ENCODE results near the gene HMCN2.

The HMCN2 gene

GRCh38 chr9:130383979-130384676 is 118.6 kb downstream of the HMCN2 start:
- no peak for DNase-seq (ENCODE audit: low read depth)
- TF ChIP-seq CTCF (IDR thresholded peaks at IDR 0.05; ENCODE audit: insufficient read depth, low read depth, low read length, missing control alignments) = no peak

GRCh38 chr9:130385257-130385656 is 119.7 kb downstream of the HMCN2 start:
- no peak for TF ChIP-seq CTCF (IDR thresholded peaks at IDR 0.05; ENCODE audit: insufficient read depth, low read depth, low read length, missing control alignments)
- DNase-seq (ENCODE audit: low read depth) = no peak

More at GRCh38 chr9:130383979-130384676, 118.6 kb downstream of the HMCN2 start:
- H3K4me3 ChIP-seq (ENCODE audit: low read length) = no peak overlapping the region

GRCh38 chr9:130387398-130387797 is 121.8 kb downstream of the HMCN2 start:
- H3K4me3 ChIP-seq (ENCODE audit: low read length) = no peak overlapping the region
- TF ChIP-seq CTCF (IDR thresholded peaks at IDR 0.05; ENCODE audit: insufficient read depth, low read depth, low read length, missing control alignments) = no peak
- no peak for DNase-seq (ENCODE audit: low read depth)

More at GRCh38 chr9:130385257-130385656, 119.7 kb downstream of the HMCN2 start:
- no peak overlapping the region for H3K4me3 ChIP-seq (ENCODE audit: low read length)

- H3K4me3 ChIP-seq (ENCODE audit: low read length) = no peak overlapping the region
- TF ChIP-seq CTCF (IDR thresholded peaks at IDR 0.05; ENCODE audit: insufficient read depth, low read depth, low read length, missing control alignments) = no peak
- DNase-seq (ENCODE audit: low read depth) = no peak
Observed at GRCh38 chr9:130387905-130388304, 122.3 kb downstream of the HMCN2 start.

- DNase-seq (ENCODE audit: low read depth) = no peak
- TF ChIP-seq CTCF (IDR thresholded peaks at IDR 0.05; ENCODE audit: insufficient read depth, low read depth, low read length, missing control alignments) = no peak
- H3K4me3 ChIP-seq (ENCODE audit: low read length) = no peak overlapping the region
Observed at GRCh38 chr9:130390390-130390789, 124.8 kb downstream of the HMCN2 start.

- no peak for DNase-seq (ENCODE audit: low read depth)
- H3K4me3 ChIP-seq (ENCODE audit: low read length) = no peak overlapping the region
- no peak for TF ChIP-seq CTCF (IDR thresholded peaks at IDR 0.05; ENCODE audit: insufficient read depth, low read depth, low read length, missing control alignments)
Observed at GRCh38 chr9:130390986-130391385, 125.4 kb downstream of the HMCN2 start.

GRCh38 chr9:130391866-130392265 is 126.3 kb downstream of the HMCN2 start:
- TF ChIP-seq CTCF (IDR thresholded peaks at IDR 0.05; ENCODE audit: insufficient read depth, low read depth, low read length, missing control alignments) = no peak
- DNase-seq (ENCODE audit: low read depth) = no peak
- no peak overlapping the region for H3K4me3 ChIP-seq (ENCODE audit: low read length)

Data from epithelial cell of esophagus (primary cell).